Stimulated activated CD8-positive, alpha-beta memory T cell treated with anti-CD3 and anti-CD28 coated beads, Interleukin-4, amount 100 ng/mL, for 4 hours (primary cell): ENCODE results near the gene PTPRD.

Source experiments
- DNase-seq, 2 donors: peaks; one replicate each; pipeline ENCODE4 v3.0.0-alpha.2; 2020; ENCODE audit warnings: low read depth in 2 of 2, low spot score in 1 of 2

Gene PTPRD

DNA sequence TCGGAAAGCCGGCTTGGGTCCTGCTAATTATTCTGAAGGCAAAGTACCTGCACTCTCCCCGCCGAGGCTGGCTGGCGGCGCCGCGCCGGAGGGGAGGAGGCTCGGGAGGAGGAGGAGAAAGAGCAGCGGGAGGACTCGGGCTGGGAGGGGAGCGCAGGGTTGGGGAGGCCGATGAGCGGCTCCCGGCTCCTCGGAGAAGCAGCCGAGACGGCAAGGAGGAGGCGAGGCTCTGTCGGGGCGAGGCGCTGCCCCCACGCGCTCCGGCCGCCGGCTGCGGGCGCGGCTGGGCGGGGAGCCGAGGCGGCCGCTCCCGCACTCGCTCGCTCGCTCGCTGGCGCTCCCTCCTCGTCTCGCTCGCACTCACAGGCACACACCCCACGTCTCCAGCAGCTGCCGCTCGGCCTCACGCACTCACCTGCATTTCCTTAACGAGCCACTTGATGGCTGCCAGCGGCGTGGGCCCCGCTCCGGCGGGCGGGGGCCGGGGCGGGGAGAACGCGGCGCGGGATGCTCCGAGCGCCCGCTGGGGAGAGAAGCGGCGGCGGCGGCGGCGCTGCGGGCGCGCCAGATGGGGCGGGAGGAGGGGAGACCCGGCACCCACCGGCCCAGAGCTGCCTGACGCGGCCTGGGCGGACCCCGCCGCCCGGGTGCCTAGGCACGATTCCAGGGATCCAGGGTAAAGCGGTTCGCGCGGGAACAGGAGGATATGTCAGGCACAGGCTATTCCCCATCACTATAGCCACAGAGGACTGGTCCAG, at the start of gene PTPRD:
TSS of gene PTPRD (minus strand) at position 362 of the 758 bp plus-strand sequence.
- no peak for DNase-seq

DNA sequence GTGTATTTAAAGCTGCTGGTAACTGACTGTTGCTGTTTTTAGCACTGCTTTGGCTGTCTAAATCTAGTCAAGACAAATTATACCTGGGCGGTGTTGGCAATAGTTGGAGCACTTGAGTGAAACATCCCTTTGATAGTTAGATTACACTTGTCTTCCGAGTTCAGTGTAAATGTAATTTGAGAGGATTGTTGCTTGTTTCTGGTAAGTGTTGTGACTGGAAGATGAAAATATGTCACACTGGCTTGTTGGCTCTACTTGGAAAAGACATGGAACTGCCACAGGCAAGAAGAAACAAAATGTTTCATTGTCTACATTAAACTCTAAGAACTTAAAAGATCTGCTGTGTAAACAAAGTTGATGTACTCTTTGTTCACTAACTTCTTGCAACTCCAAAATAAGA, 49.2 kb upstream of the PTPRD start:
- no peak for DNase-seq

GRCh38 chr9:10661376-10661775, 48.6 kb upstream of the PTPRD start:
- DNase-seq, result no peak

DNA sequence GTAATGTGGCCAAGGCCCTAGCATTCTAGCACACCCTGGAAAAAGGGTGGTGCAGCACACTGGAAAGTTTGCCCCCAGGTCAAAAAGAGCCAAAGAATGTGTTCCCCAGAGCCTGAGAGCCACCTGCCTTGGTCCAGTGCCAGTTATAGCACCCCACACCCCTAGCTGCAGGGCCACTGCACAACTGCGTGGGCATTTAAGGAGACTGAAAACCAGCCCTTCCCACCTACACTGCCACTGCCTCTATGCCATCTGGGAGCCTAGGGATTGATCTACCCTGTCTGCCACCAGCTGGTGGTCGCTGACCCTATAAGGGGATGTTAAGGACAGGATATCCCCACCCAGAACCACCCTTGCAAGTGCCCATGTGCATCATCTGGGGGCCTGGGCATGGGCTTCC, 38.2 kb upstream of the PTPRD start:
- no peak for DNase-seq

DNA sequence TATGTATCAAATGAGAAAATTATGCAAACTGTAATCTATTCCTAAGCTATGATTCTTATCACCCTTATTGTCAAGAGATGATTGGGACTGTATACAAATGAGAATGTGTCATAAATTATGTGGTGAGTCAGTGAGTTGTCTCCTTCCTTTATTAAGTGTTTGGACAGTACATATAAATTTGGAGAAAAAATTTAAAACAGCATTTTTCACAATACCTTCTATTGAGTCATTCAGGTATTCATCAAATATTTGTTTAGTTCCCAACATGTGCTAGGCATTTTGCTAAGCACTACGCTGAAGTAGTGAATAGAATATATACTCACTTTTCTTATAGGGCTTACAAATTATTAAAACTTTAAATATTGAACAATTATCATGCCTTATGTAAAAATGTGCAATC, 36.3 kb upstream of the PTPRD start:
- DNase-seq, result no peak

GRCh38 chr9:10633785-10634184, 21.0 kb upstream of the PTPRD start:
- no peak for DNase-seq

- no peak for DNase-seq
Observed at GRCh38 chr9:10614196-10614800, 1.5 kb upstream of the PTPRD start.

DNA sequence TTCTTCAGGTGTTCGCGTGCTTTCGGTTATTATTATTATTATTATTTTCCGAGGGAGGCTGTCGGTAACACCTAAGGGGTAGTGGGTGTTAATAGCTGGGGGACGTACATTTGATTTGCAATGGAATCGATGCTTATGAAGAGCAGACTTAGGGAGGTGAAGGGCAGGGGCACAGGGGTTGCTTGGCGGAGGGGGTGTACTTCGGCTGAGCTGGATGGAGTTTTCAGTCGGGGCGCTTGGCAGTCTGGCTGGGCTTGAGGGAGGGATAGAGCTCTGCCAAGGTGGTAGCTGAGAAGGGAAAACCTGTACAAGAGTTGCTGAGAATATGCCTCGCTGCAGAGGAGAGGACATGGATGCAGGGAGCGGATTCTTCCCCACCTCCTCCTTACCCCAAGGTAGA, 617 bp upstream of the PTPRD start:
- no peak for DNase-seq

DNA sequence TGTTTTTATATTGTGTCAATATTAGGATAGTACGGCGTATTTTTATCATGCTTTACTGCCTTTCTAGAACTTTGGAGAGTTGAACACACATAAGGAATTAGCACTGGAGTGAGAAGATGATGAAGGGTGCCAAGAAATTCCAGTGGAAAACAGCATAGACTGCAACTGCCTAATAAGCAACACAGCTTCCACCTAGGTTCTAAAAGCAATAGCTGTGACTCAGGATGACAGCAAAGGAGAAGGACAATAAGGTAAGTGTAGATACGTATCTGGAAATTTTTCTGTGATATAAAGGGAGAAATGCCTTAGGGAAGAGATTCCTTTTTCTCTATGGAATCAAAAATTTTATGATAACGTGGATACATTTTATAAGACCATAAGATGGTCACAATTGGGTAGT, 7.4 kb downstream of the PTPRD start:
- no peak for DNase-seq

DNA sequence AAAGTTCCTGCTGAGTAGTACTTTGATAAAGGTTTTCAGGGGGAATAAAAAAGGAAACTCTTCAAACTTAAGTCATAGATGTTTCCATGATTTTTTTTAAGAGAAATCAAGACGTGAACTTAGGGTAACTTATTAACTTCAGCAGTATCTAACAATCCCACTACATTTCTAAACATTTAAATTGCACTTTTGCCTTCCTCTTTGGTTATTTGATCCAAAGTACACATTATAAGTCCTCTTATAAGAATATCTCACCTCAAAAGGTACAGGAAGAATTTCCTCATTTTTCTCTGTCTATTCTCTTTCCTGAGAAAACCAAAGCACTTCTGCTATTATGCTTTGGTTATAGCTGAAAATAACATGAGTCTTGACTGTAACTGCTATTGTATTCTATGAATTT, 7.9 kb downstream of the PTPRD start:
- DNase-seq, result no peak

DNA sequence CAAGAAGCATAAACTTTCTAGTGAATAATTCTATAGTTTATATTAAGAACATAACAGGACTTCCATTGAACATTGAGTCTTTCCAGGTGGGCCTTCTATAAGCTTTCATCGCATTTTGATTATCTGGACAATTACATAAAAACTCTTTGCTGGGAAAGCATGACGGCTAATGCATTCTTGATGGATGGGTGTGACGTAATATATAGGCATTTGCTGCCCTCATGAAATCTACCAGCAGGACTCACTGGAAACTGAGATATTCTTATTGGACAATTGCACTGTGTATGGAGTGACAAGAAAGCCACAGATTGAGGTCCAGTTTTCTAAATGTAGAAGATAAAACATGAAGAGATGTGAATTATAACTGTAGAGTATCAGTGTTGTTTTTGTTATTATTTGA, 15.0 kb downstream of the PTPRD start:
- no peak for DNase-seq

DNA sequence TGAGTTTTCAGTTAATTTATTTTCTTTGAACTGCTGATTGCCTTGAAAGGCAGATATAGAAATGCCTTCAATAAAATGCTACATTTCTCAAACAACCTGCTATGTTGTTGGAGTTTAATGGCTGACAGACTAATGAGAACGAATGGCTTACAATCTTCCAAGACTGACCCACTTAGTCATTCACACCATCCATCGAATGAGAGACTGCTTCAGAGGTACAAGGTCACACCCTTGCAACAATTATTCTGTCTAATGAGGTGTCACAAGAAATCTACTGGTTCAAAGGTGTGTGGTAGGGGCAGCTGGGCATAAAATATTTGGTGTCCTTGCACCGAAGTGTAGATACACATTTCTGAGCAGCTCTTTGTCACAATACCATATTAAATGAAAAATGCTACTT, 18.3 kb downstream of the PTPRD start:
- DNase-seq, result no peak

DNA sequence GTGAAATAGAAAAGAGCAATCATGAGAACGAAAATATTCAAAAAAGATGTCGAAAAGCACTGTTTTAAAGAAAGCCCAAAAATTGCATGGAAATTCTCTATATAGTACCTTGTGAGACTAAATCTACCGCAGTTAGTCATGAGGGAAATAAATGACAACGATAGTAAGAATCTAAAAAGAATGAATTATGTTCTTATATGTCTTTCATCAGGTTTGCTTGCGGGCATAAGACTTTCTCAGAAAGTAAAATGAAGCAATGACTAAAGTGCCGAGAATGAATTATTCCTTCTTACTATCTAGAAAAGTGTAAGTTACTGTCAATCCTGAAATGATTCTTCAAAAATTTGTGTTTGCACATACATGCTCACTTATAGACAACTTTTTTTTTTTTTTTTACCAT, 26.4 kb downstream of the PTPRD start:
- DNase-seq, result no peak

- no peak for DNase-seq
Observed at GRCh38 chr9:10571699-10572098, 41.1 kb downstream of the PTPRD start.

DNA sequence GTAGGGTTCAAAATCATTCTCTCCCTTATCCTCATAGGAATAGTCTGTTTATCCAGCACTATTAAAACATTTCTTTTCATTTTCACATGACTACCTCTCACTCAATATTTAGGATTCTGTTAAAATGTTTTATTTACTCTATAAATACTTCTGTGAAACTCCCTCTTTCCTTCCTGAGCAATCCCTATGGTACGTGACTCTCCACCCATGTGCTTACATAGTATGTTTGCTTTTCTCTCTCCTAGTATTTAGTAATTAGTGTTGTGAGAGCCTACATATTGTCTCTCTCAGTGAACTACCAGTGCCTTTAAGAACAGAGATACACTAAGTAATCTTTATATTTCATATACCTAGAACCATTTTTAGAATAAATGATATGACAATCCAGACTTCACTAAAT, 46.0 kb downstream of the PTPRD start:
- DNase-seq, result no peak

DNA sequence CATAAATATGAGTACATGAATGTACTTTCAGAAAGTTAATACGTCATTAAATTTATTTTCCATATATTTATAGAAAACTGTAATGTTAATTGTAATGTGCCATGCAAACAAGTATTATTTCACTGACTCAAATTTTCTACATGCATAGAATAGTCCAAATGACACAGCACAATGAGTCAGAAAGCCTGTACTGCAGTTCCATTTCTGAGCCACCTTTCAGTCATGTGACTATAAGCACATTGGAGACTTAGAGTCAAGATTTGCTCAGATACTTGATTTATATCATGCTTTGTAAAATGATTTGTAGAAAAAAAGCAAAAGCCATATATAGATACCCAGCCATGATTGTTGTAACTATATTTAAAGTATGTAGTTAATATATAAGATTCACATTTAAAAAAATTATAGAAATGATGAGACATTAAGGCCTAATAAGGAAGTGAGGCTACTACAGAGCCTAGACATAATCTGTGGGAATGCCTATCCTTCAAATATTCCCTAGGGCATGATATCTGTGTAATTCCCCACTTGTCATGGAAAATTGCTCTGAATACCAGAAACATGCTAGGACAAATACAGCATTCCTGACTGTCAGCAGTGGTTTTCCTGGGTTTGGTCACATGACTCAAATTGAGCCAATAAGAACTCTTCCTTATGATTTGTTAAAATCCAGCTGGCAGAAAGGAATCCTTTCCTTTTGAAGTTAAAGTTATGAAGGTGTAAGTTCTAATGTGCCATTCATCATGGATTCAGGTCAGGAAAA, 50.0 kb downstream of the PTPRD start:
- DNase-seq, result no peak

DNA sequence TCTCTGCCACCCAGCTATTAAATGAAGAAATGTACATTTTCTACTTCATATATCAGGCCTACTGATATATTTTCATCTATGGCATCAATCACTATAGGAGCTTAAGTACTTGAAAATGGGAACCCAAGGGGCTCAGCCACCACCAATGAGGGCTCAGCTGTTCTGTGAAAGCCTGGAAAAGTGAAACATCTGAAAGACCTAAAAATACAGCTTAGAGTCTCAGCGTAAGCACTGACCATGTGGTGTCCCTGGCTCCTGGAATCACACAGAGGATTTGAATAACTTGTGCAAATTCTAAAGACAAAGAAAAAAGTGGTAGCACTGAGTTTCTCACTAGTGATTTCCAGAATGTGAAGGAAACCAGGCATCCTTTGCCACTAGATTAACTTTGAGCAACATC, 64.5 kb downstream of the PTPRD start:
- no peak for DNase-seq

GRCh38 chr9:10538073-10538472, 74.7 kb downstream of the PTPRD start:
- DNase-seq, result no peak

DNA sequence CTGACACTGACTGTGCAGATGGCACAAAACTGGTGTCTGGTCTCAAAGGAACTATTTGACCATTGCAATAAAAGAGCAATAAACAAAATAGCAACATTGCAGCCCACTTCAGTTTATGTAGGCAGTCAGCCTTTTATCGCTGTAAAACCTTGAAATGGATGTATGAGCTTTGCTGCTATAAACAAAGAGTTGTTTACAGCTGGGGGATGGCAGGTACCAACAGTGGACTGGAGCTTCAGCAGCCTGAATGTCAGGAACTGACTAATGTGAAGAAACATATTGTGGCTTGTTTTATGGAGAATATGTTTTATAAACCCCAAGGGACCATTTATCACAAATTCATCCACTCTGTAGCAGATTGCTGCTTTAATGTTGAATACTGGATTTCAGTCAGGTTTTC, 78.0 kb downstream of the PTPRD start:
- DNase-seq, result no peak

GRCh38 chr9:10525972-10526371, 86.8 kb downstream of the PTPRD start:
- DNase-seq, result no peak

DNA sequence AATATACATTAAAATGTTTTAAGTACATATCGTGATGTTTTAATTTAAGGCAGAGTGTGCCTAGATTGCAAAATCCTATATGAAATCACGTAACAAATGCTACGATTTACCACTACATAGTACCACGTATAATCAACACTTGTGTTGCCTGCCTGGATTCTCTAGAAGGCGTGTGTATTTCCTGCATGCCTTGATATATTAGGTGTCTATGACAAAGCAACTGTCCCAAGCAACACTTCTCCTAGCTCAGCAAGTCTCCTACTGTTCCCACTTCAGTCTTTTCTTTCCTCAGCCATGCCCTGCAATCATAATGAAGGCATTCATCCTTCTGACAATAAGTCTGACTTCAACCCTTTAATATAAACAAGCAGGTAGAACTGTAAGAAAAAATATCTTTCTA, 89.6 kb downstream of the PTPRD start:
- no peak for DNase-seq

- no peak for DNase-seq
Observed at GRCh38 chr9:10512144-10512543, 100.7 kb downstream of the PTPRD start.
